Measurements from ENCODE around the gene MLXIP. TPM values are rescaled to one million over a fixed set of nuclear protein-coding genes. Genes with fewer than 3 reads are reported as not detected.

The MLXIP gene
- total and polyA plus RNA-seq, 8 donors = 48.1 to 98.7 (median 77.9) TPM

- peak in 1 of 4 donors; percentile 59 for DNase-seq
- intact Hi-C loops (cut with DNase I) = loop anchor here in 1 of 2 donors (5.0 kb wide), 1 partner anchor 69 kb away; no protein-coding TSS in a partner anchor
Observed at GRCh38 chr12:122058549-122059149, 19.9 kb upstream of the MLXIP start.

GRCh38 chr12:122059203-122059960, 19.2 kb upstream of the MLXIP start:
- no peaks in the 10 kb centered on the region for H3K9me3 ChIP-seq
- H3K4me1 ChIP-seq = peaks cover 4 to 26% of the 10 kb centered on the region in 2 donors
- H3K27me3 ChIP-seq = no peaks in the 10 kb centered on the region
- intact Hi-C loops (cut with DNase I) = loop anchor here in 1 of 2 donors (5.0 kb wide), 1 partner anchor 68 kb away; no protein-coding TSS in a partner anchor
- TF ChIP-seq CTCF (IDR thresholded peaks at IDR 0.05) = no peak
- no peak overlapping the region for H3K4me3 ChIP-seq
- no peak overlapping the region for H3K27ac ChIP-seq
- ATAC-seq = no peak
- H3K36me3 ChIP-seq = peaks cover 0 to 11% of the 10 kb centered on the region in 2 donors
- no peak for DNase-seq

More at GRCh38 chr12:122058549-122059149, 19.9 kb upstream of the MLXIP start:
- no peaks in the 10 kb centered on the region for H3K27me3 ChIP-seq
- H3K4me1 ChIP-seq = peaks cover 4 to 24% of the 10 kb centered on the region in 2 donors
- H3K4me3 ChIP-seq = no peak overlapping the region
- H3K9me3 ChIP-seq = no peaks in the 10 kb centered on the region
- ATAC-seq = no peak
- peaks cover 0 to 11% of the 10 kb centered on the region in 2 donors for H3K36me3 ChIP-seq
- H3K27ac ChIP-seq = no peak overlapping the region
- no peak for TF ChIP-seq CTCF (IDR thresholded peaks at IDR 0.05)

- peak in 2 of 4 donors; percentile 53 to 74 for DNase-seq
- intact Hi-C loops (cut with DNase I) = no loop called here
- H3K36me3 ChIP-seq = peaks cover 0 to 11% of the 10 kb centered on the region in 2 donors
- H3K4me3 ChIP-seq = no peak overlapping the region
- ATAC-seq = no peak
- peaks cover 4 to 26% of the 10 kb centered on the region in 2 donors for H3K4me1 ChIP-seq
- H3K27ac ChIP-seq = no peak overlapping the region
- TF ChIP-seq CTCF (IDR thresholded peaks at IDR 0.05) = no peak
- H3K9me3 ChIP-seq = no peaks in the 10 kb centered on the region
- H3K27me3 ChIP-seq = no peaks in the 10 kb centered on the region
Observed at GRCh38 chr12:122060081-122060501, 18.5 kb upstream of the MLXIP start.

GRCh38 chr12:122061253-122061652, 17.3 kb upstream of the MLXIP start:
- ATAC-seq = no peak
- no peak for TF ChIP-seq CTCF (IDR thresholded peaks at IDR 0.05)
- Histone ChIP-seq H3K4me1 (peaks cover 4 to 29% of the 10 kb centered on the region in 2 donors), H3K4me3 (no peak overlapping the region), H3K27me3 (no peaks in the 10 kb centered on the region), H3K36me3 (peaks cover 0 to 11% of the 10 kb centered on the region in 2 donors), H3K27ac (no peak overlapping the region), H3K9me3 (no peaks in the 10 kb centered on the region)
- intact Hi-C loops (cut with DNase I) = no loop called here
- no peak for DNase-seq

All from left lung (tissue), 10 donors.